Measurements from ENCODE around the gene RBM44.

Gene RBM44

DNA sequence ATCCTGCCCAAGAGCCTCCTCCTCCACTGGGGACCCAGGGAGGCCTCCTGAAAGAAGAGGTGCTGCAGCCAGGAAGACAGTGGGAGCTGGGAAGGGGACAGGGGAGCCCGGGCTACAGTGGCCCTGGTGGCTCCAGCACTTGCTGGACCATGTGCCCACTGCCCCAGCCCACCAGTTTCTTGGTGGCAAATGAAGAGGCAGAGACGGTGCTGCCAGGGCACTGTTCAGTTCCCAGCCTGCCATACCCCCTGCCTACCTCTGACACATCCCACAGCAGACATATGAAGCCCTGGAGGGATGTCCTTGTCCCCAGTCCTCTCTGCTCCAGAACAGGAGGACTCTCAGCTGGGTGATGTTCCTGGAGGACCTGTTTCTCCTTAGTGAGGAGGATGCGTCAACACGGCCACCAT is 64.5 kb downstream of the RBM44 start:
- no peak for TF ChIP-seq CTCF (IDR thresholded peaks at IDR 0.05)
- Histone ChIP-seq H3K4me3 (peak overlapping the region; percentile 45), H3K27ac (peak overlapping the region; percentile 69 to 98)
- DNase-seq (ENCODE audit: low spot score), result peak; percentile 62

DNA sequence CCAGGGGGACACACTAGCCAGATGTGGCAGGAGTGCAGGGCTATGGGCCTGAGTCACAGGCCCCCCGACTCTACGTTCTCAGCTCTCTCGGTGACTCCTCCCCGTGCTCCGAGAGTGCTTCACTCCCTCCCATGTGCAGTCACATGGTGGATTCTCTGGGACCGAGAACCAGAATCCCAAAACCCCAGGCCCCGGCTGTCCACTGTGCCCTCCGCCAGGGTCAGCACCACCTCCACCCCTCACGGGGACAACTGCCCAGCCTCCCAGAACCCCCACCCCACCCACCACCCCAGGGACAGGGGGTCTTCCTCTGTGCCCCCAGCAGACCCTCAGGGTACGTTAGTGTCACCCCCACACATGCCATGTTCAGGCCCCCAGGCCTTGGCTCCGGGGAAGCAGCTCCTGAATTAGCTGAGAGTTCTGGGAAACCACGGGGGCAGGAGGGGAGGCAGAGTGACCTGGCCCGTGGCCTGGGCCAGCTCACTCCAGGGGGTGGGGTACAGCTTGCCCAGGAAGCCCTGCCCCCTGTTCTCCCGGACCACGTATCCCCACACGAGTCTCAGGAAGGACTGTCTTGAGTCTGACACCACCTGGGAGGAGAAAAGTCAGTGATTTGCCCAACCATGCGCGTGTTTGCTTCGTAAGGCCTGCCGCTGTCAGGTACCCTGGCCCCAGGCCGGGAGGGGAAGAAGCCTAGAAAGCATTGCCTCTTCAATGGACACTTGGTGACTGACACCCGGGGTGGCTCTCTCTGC is 65.3 kb downstream of the RBM44 start:
- H3K4me3 ChIP-seq, result peak overlapping the region; percentile 45
- no peak for TF ChIP-seq CTCF (IDR thresholded peaks at IDR 0.05)
- peak; percentile 71 for DNase-seq (ENCODE audit: low spot score)

GRCh38 chr2:237864444-237864931 is 65.9 kb downstream of the RBM44 start:
- H3K27ac ChIP-seq, result peak overlapping the region; percentile 69 to 98
- peak overlapping the region; percentile 45 for H3K4me3 ChIP-seq
- TF ChIP-seq CTCF (IDR thresholded peaks at IDR 0.05), result no peak
- no peak for DNase-seq (ENCODE audit: low spot score)

More for the DNA sequence above, 65.3 kb downstream of the RBM44 start:
- peak overlapping the region; percentile 69 to 98 for H3K27ac ChIP-seq

- no peak for DNase-seq (ENCODE audit: low spot score)
- TF ChIP-seq CTCF (IDR thresholded peaks at IDR 0.05), result no peak
- H3K27ac ChIP-seq, result peak overlapping the region; percentile 69 to 98
- peak overlapping the region; percentile 19 for H3K4me3 ChIP-seq
These were observed 66.5 kb downstream of the RBM44 start for GRCh38 chr2:237864940-237865622.

DNA sequence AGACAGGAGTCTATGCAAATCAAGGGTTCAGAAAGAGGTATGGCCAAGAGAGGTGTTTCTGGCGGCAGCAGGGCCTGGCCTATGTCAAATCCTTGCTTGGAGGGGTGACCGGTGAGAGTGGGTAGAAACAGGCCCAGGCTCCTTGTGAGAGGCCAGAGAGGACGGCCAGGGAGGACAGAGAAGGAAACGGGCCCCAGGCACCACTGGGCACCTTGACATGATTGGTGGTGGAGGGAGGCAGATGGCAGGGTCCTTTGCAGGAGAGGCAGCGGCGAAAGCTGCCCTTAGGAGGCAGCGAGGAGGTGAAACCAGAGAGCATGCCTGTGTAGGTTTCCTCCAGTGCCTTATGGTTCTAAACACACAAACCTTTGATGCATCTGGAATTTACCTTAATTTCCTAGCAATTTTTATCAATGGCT is 67.1 kb downstream of the RBM44 start:
- DNase-seq (ENCODE audit: low spot score), result no peak
- no peak for TF ChIP-seq CTCF (IDR thresholded peaks at IDR 0.05)
- peak overlapping the region; percentile 19 for H3K4me3 ChIP-seq
- peak overlapping the region; percentile 69 to 98 for H3K27ac ChIP-seq

DNA sequence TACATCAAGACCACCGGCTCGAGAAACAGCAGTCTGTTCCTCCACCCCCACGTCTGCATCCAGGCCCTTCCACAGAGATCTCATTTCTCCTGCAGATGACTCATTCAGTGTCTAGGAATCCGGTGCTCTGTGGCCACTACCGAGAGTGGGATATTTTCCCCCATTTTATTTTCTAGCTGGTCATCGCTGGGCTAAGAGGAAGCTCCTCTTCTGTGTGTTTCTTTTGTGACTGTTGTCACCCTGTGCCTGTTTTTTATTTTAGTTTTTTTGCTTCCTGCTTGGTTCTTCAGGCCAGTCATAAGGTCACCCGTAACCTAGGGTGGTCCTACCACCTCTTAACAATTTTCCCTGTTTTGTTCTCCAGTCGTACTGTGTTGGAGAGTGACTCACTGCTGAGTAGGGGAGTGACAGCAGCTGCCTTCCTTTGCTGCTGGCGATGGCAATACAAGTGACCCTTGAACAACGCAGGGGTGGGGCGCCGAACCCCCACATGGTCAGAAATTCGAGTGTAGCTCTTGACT is 67.6 kb downstream of the RBM44 start:
- peak overlapping the region; percentile 69 to 98 for H3K27ac ChIP-seq
- DNase-seq (ENCODE audit: low spot score), result no peak
- peak overlapping the region; percentile 19 for H3K4me3 ChIP-seq
- no peak for TF ChIP-seq CTCF (IDR thresholded peaks at IDR 0.05)
